HepG2 (cell line): Measurements from ENCODE around the gene SAP25. TPM values are rescaled to one million over a fixed set of nuclear protein-coding genes. Genes with fewer than 3 reads are reported as not detected.

Experiments used
- ARID2 ChIP-seq: sonication (generic); formaldehyde crosslinking; IDR thresholded peaks from 2 replicates; pipeline ENCODE4 v1.8.1; 2022; ENCODE audit warnings: mild to moderate bottlenecking, missing genetic modification reagents, borderline replicate concordance
- ATF7-NPFF ChIP-seq: sonication (generic); formaldehyde crosslinking; IDR thresholded peaks from 2 replicates; pipeline ENCODE4 v1.8.1; 2023; ENCODE audit warnings: mild to moderate bottlenecking, low read depth, missing genetic modification reagents, moderate library complexity
- CEBPG ChIP-seq: IDR thresholded peaks from 2 replicates; pipeline ENCODE4 v1.6.1; 2016
- ESRRA ChIP-seq: sonication (generic); formaldehyde crosslinking; IDR thresholded peaks from 2 replicates; pipeline ENCODE4 v1.5.1; 2020; ENCODE audit warnings: mild to moderate bottlenecking, low read depth, missing genetic modification reagents
- FOXO1 ChIP-seq: sonication (generic); formaldehyde crosslinking; IDR thresholded peaks from 2 replicates; pipeline ENCODE4 v1.4.0; 2020; ENCODE audit warnings: missing genetic modification reagents
- GATAD2A ChIP-seq: IDR thresholded peaks from 2 replicates; pipeline ENCODE4 v1.6.1; 2016
- HHEX ChIP-seq: IDR thresholded peaks from 2 replicates; pipeline ENCODE4 v1.6.1; 2016; ENCODE audit warnings: control low read depth
- HNF4A ChIP-seq: sonication (generic); formaldehyde crosslinking; IDR thresholded peaks from 2 replicates; pipeline ENCODE4 v1.4.0; 2020; ENCODE audit warnings: missing genetic modification reagents
- IRF9 ChIP-seq: sonication (generic); formaldehyde crosslinking; IDR thresholded peaks from 2 replicates; pipeline ENCODE4 v1.8.0; 2022; ENCODE audit warnings: missing genetic modification reagents, mild to moderate bottlenecking, borderline replicate concordance
- KIAA2018 ChIP-seq: sonication (generic); formaldehyde crosslinking; IDR thresholded peaks from 2 replicates; pipeline ENCODE4 v1.5.0; 2020; ENCODE audit warnings: mild to moderate bottlenecking, missing genetic modification reagents, borderline replicate concordance
- KLF11 ChIP-seq: IDR thresholded peaks from 2 replicates; pipeline ENCODE4 v1.6.1; 2016; ENCODE audit warnings: missing compliant biosample characterization
- MIXL1 ChIP-seq: IDR thresholded peaks from 2 replicates; pipeline ENCODE4 v1.6.1; 2016
- NFYC ChIP-seq: IDR thresholded peaks from 2 replicates; pipeline ENCODE4 v1.6.1; 2016; ENCODE audit warnings: missing genetic modification reagents, missing compliant biosample characterization
- PAWR ChIP-seq: sonication (generic); formaldehyde crosslinking; IDR thresholded peaks from 2 replicates; pipeline ENCODE4 v1.4.0; 2020; ENCODE audit warnings: missing genetic modification reagents, mild to moderate bottlenecking, borderline replicate concordance
- PITX1 ChIP-seq: sonication (generic); formaldehyde crosslinking; IDR thresholded peaks from 2 replicates; pipeline ENCODE4 v1.5.1; 2020; ENCODE audit warnings: mild to moderate bottlenecking, missing genetic modification reagents
- SAP130 ChIP-seq: IDR thresholded peaks from 2 replicates; pipeline ENCODE4 v1.6.1; 2016; ENCODE audit warnings: low read depth
- SMAD3 ChIP-seq: sonication (generic); formaldehyde crosslinking; IDR thresholded peaks from 2 replicates; pipeline ENCODE4 v1.4.0; 2020; ENCODE audit warnings: missing genetic modification reagents
- ZNF263 ChIP-seq: sonication (generic); formaldehyde crosslinking; IDR thresholded peaks from 2 replicates; pipeline ENCODE4 v1.4.0; 2020; ENCODE audit warnings: missing genetic modification reagents
- ZNF33A ChIP-seq: sonication (generic); formaldehyde crosslinking; IDR thresholded peaks from 2 replicates; pipeline ENCODE4 v1.5.1; 2020; ENCODE audit warnings: missing genetic modification reagents, mild to moderate bottlenecking, moderate library complexity, borderline replicate concordance
- ZNF354B ChIP-seq: sonication (generic); formaldehyde crosslinking; IDR thresholded peaks from 2 replicates; pipeline ENCODE4 v1.8.0; 2022; ENCODE audit warnings: mild to moderate bottlenecking, missing genetic modification reagents
- polyA plus RNA-seq, 8 experiments: library from polyadenylated mRNA; depleted of rRNA in 3 of 8; stranded (reverse) in 7 of 8; unstranded in 1 of 8; fragments of >200 nt; fragmentation: Illumina TruSeq in 4 of 8; extraction: Trizol in 4 of 8; gene quantifications; 2 replicates each; pipeline versions ENCODE4 v1.2.1 to v1.2.3, GENCODE V29; 2011 to 2016; ENCODE audit warnings: low read depth in 4 of 8, missing spikeins in 1 of 8, mixed read lengths in 1 of 8; ENCODE audit not compliant: insufficient read depth in 1 of 8
- total RNA-seq, 5 experiments: library from RNA; depleted of rRNA; stranded (reverse); fragments of >200 nt; fragmentation: Illumina TruSeq; extraction: Trizol; gene quantifications; 2 replicates each; pipeline ENCODE4 v1.2.3, GENCODE V29; 2016; ENCODE audit warnings: low read depth in 1 of 5
- TF ChIP-seq, protein P1 (sequence below): sonication (generic); formaldehyde crosslinking; IDR thresholded peaks from 2 replicates; pipeline ENCODE4 v1.8.0; 2022; ENCODE audit warnings: mild to moderate bottlenecking, missing genetic modification reagents; ENCODE audit not compliant: insufficient replicate concordance

SAP25 gene
- total and polyA plus RNA-seq, 2 of the 13 experiments (the other 11 are each of a cell fraction or from before 2014, with no cell fraction given) = 0.15 to 0.20 TPM

DNA sequence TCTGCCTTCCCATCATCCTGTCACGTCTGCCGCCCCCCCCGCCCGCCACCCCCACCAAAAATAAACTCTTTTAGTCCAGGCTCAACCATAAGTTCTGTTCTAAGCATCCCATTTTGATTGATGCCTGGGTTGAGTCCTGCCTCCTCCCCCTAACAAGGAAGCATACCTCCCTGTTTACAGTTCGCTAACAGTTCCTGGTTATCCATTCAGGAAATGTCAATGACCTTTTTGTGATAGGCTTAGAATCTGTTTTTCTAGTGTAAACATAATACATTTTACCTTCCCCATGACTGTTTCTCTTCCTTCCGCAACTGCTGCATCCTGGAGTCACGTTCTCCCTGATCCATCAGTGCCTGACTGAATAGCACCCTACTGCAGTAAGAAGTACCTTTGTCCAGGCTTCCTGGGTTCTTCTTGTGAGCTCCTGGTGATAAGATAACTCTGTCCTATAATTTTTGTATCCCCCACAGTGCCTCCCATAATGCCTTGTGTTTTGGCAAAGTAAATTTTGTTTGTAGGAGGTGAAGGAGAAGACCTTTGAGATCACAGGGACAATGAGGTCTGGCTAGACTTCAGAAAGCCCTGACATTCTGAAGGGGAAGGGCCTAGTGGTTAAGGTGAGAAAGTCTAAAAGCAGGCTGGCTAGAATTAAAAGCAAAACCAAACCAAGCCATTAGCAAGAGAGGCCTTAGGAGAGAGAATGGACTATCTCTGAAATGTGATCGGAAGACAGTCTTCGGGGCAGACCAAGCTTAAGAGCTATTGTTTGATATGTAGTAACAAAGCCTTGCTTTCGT, 27.4 kb downstream of the SAP25 start (continued):
- TF ChIP-seq KIAA2018 (CRISPR knock-in tag) (0 out of 2 replicates have a peak, but pooled peaks have one; percentile 58), ZNF263 (CRISPR knock-in tag) (0 out of 2 replicates have a peak, but pooled peaks have one; percentile 57), PAWR (no peak), ZNF33A (no peak), MIXL1 (peak; percentile 65), FOXO1 (CRISPR knock-in tag) (peak; percentile 93), ESRRA (CRISPR knock-in tag) (no peak), GATAD2A (CRISPR knock-in tag) (peak; percentile 65), SMAD3 (peak; percentile 23; the same call in 1 of the 2 replicates), ATF7-NPFF (CRISPR knock-in tag) (no peak), HNF4A (CRISPR knock-in tag) (peak; percentile 36; the same call in 1 of the 2 replicates), ARID2 (CRISPR knock-in tag) (no peak), ZNF354B (CRISPR knock-in tag) (no peak), SAP130 (CRISPR knock-in tag) (peak; percentile 90), IRF9 (CRISPR knock-in tag) (no peak), CEBPG (CRISPR knock-in tag) (peak; percentile 58; the same call in 1 of the 2 replicates), KLF11 (CRISPR knock-in tag) (no peak), NFYC (CRISPR knock-in tag) (0 out of 2 replicates have a peak, but pooled peaks have one; percentile 21), PITX1 (CRISPR knock-in tag) (peak; percentile 83), HHEX (CRISPR knock-in tag) (peak; percentile 15; the same call in 1 of the 2 replicates)
- TF ChIP-seq, protein P1, sequence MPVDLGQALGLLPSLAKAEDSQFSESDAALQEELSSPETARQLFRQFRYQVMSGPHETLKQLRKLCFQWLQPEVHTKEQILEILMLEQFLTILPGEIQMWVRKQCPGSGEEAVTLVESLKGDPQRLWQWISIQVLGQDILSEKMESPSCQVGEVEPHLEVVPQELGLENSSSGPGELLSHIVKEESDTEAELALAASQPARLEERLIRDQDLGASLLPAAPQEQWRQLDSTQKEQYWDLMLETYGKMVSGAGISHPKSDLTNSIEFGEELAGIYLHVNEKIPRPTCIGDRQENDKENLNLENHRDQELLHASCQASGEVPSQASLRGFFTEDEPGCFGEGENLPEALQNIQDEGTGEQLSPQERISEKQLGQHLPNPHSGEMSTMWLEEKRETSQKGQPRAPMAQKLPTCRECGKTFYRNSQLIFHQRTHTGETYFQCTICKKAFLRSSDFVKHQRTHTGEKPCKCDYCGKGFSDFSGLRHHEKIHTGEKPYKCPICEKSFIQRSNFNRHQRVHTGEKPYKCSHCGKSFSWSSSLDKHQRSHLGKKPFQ = peak; percentile 60
